ENCODE results near the gene HENMT1. TPM values are rescaled to one million over a fixed set of nuclear protein-coding genes. Genes with fewer than 3 reads are reported as not detected.

Gene HENMT1
- total RNA-seq, 1 experiment from 2014 or later, result 6.2 TPM

GRCh38 chr1:108634521-108634920, 26.4 kb downstream of the HENMT1 start:
- no peaks in the 10 kb centered on the region for H3K4me1 ChIP-seq (ENCODE audit: insufficient read depth, low read length)
- no peak overlapping the region for H3K23ac ChIP-seq (ENCODE audit: insufficient read length, low read depth, low read length)
- H3K79me1 ChIP-seq (ENCODE audit: insufficient read depth, low read depth, low read length, poor library complexity, severe bottlenecking), result no peaks in the 10 kb centered on the region
- H3K4me2 ChIP-seq (ENCODE audit: insufficient read depth, insufficient read length, low read length), result no peak overlapping the region
- H3K27ac ChIP-seq (ENCODE audit: insufficient read length, low read depth, low read length), result no peak overlapping the region
- H3K56ac ChIP-seq (ENCODE audit: insufficient read length, low read depth, low read length), result no peak overlapping the region
- H2AK5ac ChIP-seq (ENCODE audit: insufficient read length, low read length), result no peak overlapping the region
- no peak overlapping the region for H2BK20ac ChIP-seq (ENCODE audit: low read depth, low read length, poor library complexity, severe bottlenecking)
- H3K14ac ChIP-seq (ENCODE audit: insufficient read depth, low read length), result no peak overlapping the region
- no peaks in the 10 kb centered on the region for H3K23me2 ChIP-seq (ENCODE audit: insufficient read length, low read depth, low read length, poor library complexity, severe bottlenecking)
- no peak for TF ChIP-seq CTCF (conservative IDR thresholded peaks at IDR 0.05)
- H4K8ac ChIP-seq (replicated peaks; ENCODE audit: insufficient read length, low read depth, low read length), result no peak overlapping the region
- H2BK5ac ChIP-seq (ENCODE audit: insufficient read length, low read length), result no peak overlapping the region
- H3K4me3 Mint-ChIP-seq, result no peak overlapping the region
- no peak overlapping the region for H4K91ac ChIP-seq (ENCODE audit: insufficient read length, low read depth, low read length)
- H4K5ac ChIP-seq (ENCODE audit: insufficient read length, low read depth, low read length), result no peak overlapping the region
- H3K9ac ChIP-seq (ENCODE audit: extremely low read depth, insufficient read length, low read length), result no peak overlapping the region
- no peak overlapping the region for H2BK120ac ChIP-seq (ENCODE audit: low read depth, low read length, poor library complexity, severe bottlenecking)
- H3K79me2 ChIP-seq (ENCODE audit: insufficient read depth, low read length), result no peaks in the 10 kb centered on the region
- no peak overlapping the region for H3K4ac ChIP-seq (ENCODE audit: low read depth, low read length)
- H2BK15ac ChIP-seq (ENCODE audit: low read depth, low read length), result no peak overlapping the region
- no peak overlapping the region for H3K18ac ChIP-seq (ENCODE audit: insufficient read length, low read depth, low read length)
- H3K27ac Mint-ChIP-seq, result no peak overlapping the region
- peaks cover 0 to 34% (median 18%) of the 10 kb centered on the region in 3 experiments; a peak in 5 of 7 replicates for H3K36me3 Mint-ChIP-seq (ENCODE audit: insufficient read depth in 1 of 3, low read depth in 3 of 3)
- no peak overlapping the region for H3T11ph ChIP-seq (ENCODE audit: low read length)
- peaks cover 0 to 4% of the 10 kb centered on the region in 2 experiments; a peak in 2 of 4 replicates for H3K4me1 Mint-ChIP-seq
- no peak for DNase-seq
- no peak overlapping the region for H2AFZ ChIP-seq (ENCODE audit: low read length)
- H2BK12ac ChIP-seq (ENCODE audit: insufficient read length, low read depth, low read length), result no peak overlapping the region
- no peaks in the 10 kb centered on the region for H4K20me1 ChIP-seq (ENCODE audit: control insufficient read depth, insufficient read depth, insufficient read length)
- no peaks in the 10 kb centered on the region for H3K27me3 ChIP-seq (ENCODE audit: insufficient read depth, low read length)
- H3K9me3 Mint-ChIP-seq, result no peaks in the 10 kb centered on the region
- no CpG with 5 or more reads among the region's 3 CpGs for WGBS (ENCODE audit: extremely low coverage, insufficient read length, low lambda C conversion rate)
- H3K27me3 Mint-ChIP-seq (ENCODE audit: low read depth), result no peaks in the 10 kb centered on the region
- H3K9me3 ChIP-seq (ENCODE audit: control insufficient read depth, low read depth, low read length), result no peaks in the 10 kb centered on the region

Measured in H9 (cell line).